HepG2 (cell line): ENCODE measurements around the gene TMEM130. TPM values are rescaled to one million over a fixed set of nuclear protein-coding genes. Genes with fewer than 3 reads are reported as not detected.

Source experiments
- ARID2 ChIP-seq: sonication (generic); formaldehyde crosslinking; IDR thresholded peaks from 2 replicates; pipeline ENCODE4 v1.8.1; 2022; ENCODE audit warnings: mild to moderate bottlenecking, missing genetic modification reagents, borderline replicate concordance
- CENPX ChIP-seq: sonication (generic); formaldehyde crosslinking; IDR thresholded peaks from 2 replicates; pipeline ENCODE4 v1.9.0; 2021; ENCODE audit warnings: mild to moderate bottlenecking, missing genetic modification reagents, moderate library complexity
- CREBL2 ChIP-seq: sonication (generic); formaldehyde crosslinking; IDR thresholded peaks from 2 replicates; pipeline ENCODE4 v1.8.1; 2023; ENCODE audit warnings: missing genetic modification reagents, mild to moderate bottlenecking, borderline replicate concordance
- DMTF1 ChIP-seq: sonication (generic); formaldehyde crosslinking; IDR thresholded peaks from 2 replicates; pipeline ENCODE4 v1.4.0; 2020; ENCODE audit warnings: mild to moderate bottlenecking, missing genetic modification reagents
- HCFC1 ChIP-seq: fragments of 150-350 bp; IDR thresholded peaks from 2 replicates; pipeline ENCODE4 v1.6.1; 2014; ENCODE audit warnings: low read depth, low read length
- HOXA3 ChIP-seq: sonication (generic); formaldehyde crosslinking; IDR thresholded peaks from 2 replicates; pipeline ENCODE4 v1.5.0; 2020; ENCODE audit warnings: missing genetic modification reagents
- JDP2 ChIP-seq: sonication (generic); formaldehyde crosslinking; IDR thresholded peaks from 2 replicates; pipeline ENCODE4 v1.8.1; 2022; ENCODE audit warnings: missing genetic modification reagents, borderline replicate concordance
- JUNB ChIP-seq: sonication (generic); formaldehyde crosslinking; IDR thresholded peaks from 2 replicates; pipeline ENCODE4 v1.8.0; 2022; ENCODE audit warnings: missing genetic modification reagents, mild to moderate bottlenecking, borderline replicate concordance
- KAT7 ChIP-seq: IDR thresholded peaks from 2 replicates; pipeline ENCODE4 v1.6.1; 2018; ENCODE audit warnings: borderline replicate concordance, missing compliant biosample characterization
- KDM1A ChIP-seq: IDR thresholded peaks from 2 replicates; pipeline ENCODE4 v1.6.1; 2016; ENCODE audit warnings: missing compliant biosample characterization
- KDM2A ChIP-seq: sonication (generic); formaldehyde crosslinking; IDR thresholded peaks from 2 replicates; pipeline ENCODE4 v1.4.0; 2020; ENCODE audit warnings: low read depth, missing genetic modification reagents, borderline replicate concordance
- MXD1 ChIP-seq: sonication (generic); formaldehyde crosslinking; IDR thresholded peaks from 2 replicates; pipeline ENCODE4 v1.4.0; 2020; ENCODE audit warnings: mild to moderate bottlenecking, missing genetic modification reagents
- NBN ChIP-seq: fragments of 450-650 bp; conservative IDR thresholded peaks from 2 replicates; pipeline ENCODE4 v1.6.1; 2017
- NFKBIZ ChIP-seq: IDR thresholded peaks from 2 replicates; pipeline ENCODE4 v1.6.1; 2018; ENCODE audit warnings: missing genetic modification reagents, missing compliant biosample characterization
- NR0B2 ChIP-seq: sonication (generic); formaldehyde crosslinking; IDR thresholded peaks from 2 replicates; pipeline ENCODE4 v1.4.0; 2020; ENCODE audit warnings: mild to moderate bottlenecking, missing genetic modification reagents
- PHF8 ChIP-seq: sonication (generic); formaldehyde crosslinking; IDR thresholded peaks from 2 replicates; pipeline ENCODE4 v1.5.0; 2020; ENCODE audit warnings: missing genetic modification reagents
- POLR2AphosphoS2 ChIP-seq: IDR thresholded peaks from 2 replicates; pipeline ENCODE4 v1.6.1; 2011; ENCODE audit warnings: low read depth, low read length, improper control_type of control experiment
- RXRA ChIP-seq: sonication (generic); formaldehyde crosslinking; IDR thresholded peaks from 2 replicates; pipeline ENCODE4 v1.5.1; 2020; ENCODE audit warnings: missing genetic modification reagents
- TEAD2 ChIP-seq: sonication (generic); formaldehyde crosslinking; IDR thresholded peaks from 2 replicates; pipeline ENCODE4 v1.9.0; 2021; ENCODE audit warnings: missing genetic modification reagents
- ZFP91 ChIP-seq: sonication (generic); formaldehyde crosslinking; IDR thresholded peaks from 2 replicates; pipeline ENCODE4 v1.9.0; 2022; ENCODE audit warnings: missing genetic modification reagents, mild to moderate bottlenecking, borderline replicate concordance
- ZMYM4 ChIP-seq: sonication (generic); formaldehyde crosslinking; IDR thresholded peaks from 2 replicates; pipeline ENCODE4 v1.8.1; 2023; ENCODE audit warnings: mild to moderate bottlenecking, missing genetic modification reagents
- ZNF670 ChIP-seq: sonication (generic); formaldehyde crosslinking; IDR thresholded peaks from 2 replicates; pipeline ENCODE4 v1.8.0; 2022; ENCODE audit warnings: mild to moderate bottlenecking, missing genetic modification reagents, borderline replicate concordance
- ZNF672 ChIP-seq: sonication (generic); formaldehyde crosslinking; IDR thresholded peaks from 2 replicates; pipeline ENCODE4 v1.8.1; 2022; ENCODE audit warnings: missing genetic modification reagents
- ZNF704 ChIP-seq: sonication (generic); formaldehyde crosslinking; IDR thresholded peaks from 2 replicates; pipeline ENCODE4 v1.8.1; 2023; ENCODE audit warnings: mild to moderate bottlenecking, inconsistent platforms, moderate library complexity, missing genetic modification reagents, borderline replicate concordance
- polyA plus RNA-seq, 8 experiments: library from polyadenylated mRNA; depleted of rRNA in 3 of 8; stranded (reverse) in 7 of 8; unstranded in 1 of 8; fragments of >200 nt; fragmentation: Illumina TruSeq in 4 of 8; extraction: Trizol in 4 of 8; gene quantifications; 2 replicates each; pipeline versions ENCODE4 v1.2.1 to v1.2.3, GENCODE V29; 2011 to 2016; ENCODE audit warnings: low read depth in 4 of 8, missing spikeins in 1 of 8, mixed read lengths in 1 of 8; ENCODE audit not compliant: insufficient read depth in 1 of 8
- total RNA-seq, 5 experiments: library from RNA; depleted of rRNA; stranded (reverse); fragments of >200 nt; fragmentation: Illumina TruSeq; extraction: Trizol; gene quantifications; 2 replicates each; pipeline ENCODE4 v1.2.3, GENCODE V29; 2016; ENCODE audit warnings: low read depth in 1 of 5

Gene TMEM130
- total and polyA plus RNA-seq, 2 of the 13 experiments (the other 11 are each of a cell fraction or from before 2014, with no cell fraction given): not detected

- TF ChIP-seq MXD1 (CRISPR knock-in tag) (peak; percentile 53; the same call in 1 of the 2 replicates), NBN (no peak), ARID2 (CRISPR knock-in tag) (no peak), KDM2A (CRISPR knock-in tag) (peak; percentile 88), PHF8 (CRISPR knock-in tag) (peak; percentile 90), KDM1A (CRISPR knock-in tag) (no peak), POLR2AphosphoS2 (no peak), RXRA (CRISPR knock-in tag) (0 out of 2 replicates have a peak, but pooled peaks have one; percentile 21), NFKBIZ (CRISPR knock-in tag) (no peak; the same call in 1 of the 2 replicates), ZNF672 (CRISPR knock-in tag) (no peak), ZMYM4 (CRISPR knock-in tag) (peak; percentile 72), HOXA3 (peak; percentile 63; the same call in 1 of the 2 replicates), ZNF704 (CRISPR knock-in tag) (0 out of 2 replicates have a peak, but pooled peaks have one; percentile 39), JUNB (CRISPR knock-in tag) (no peak), CREBL2 (CRISPR knock-in tag) (peak; percentile 79; the same call in 1 of the 2 replicates), ZNF670 (CRISPR knock-in tag) (peak; percentile 21; the same call in 1 of the 2 replicates), NR0B2 (no peak; the same call in 1 of the 2 replicates), JDP2 (CRISPR knock-in tag) (no peak), TEAD2 (CRISPR knock-in tag) (no peak), HCFC1 (no peak), KAT7 (CRISPR knock-in tag) (peak; percentile 63; the same call in 1 of the 2 replicates), CENPX (CRISPR knock-in tag) (no peak), ZFP91 (CRISPR knock-in tag) (peak; percentile 97), DMTF1 (CRISPR knock-in tag) (no peak)
These were observed 8.8 kb upstream of the TMEM130 start, which contains the start of gene TRRAP (continued) for GRCh38 chr7:98878365-98879197.
